NT2/D1 (cell line): ENCODE measurements around the gene PKIG.

ENCODE experiments used
- SUZ12 ChIP-seq: IDR thresholded peaks from 2 replicates; pipeline ENCODE4 v1.6.1; 2011; ENCODE audit not compliant: insufficient read length, insufficient read depth; ENCODE audit errors: extremely low read depth
- ZNF274 ChIP-seq: IDR thresholded peaks from 2 replicates; pipeline ENCODE4 v1.6.1; 2011; ENCODE audit warnings: mild to moderate bottlenecking, low read depth, low read length

DNA sequence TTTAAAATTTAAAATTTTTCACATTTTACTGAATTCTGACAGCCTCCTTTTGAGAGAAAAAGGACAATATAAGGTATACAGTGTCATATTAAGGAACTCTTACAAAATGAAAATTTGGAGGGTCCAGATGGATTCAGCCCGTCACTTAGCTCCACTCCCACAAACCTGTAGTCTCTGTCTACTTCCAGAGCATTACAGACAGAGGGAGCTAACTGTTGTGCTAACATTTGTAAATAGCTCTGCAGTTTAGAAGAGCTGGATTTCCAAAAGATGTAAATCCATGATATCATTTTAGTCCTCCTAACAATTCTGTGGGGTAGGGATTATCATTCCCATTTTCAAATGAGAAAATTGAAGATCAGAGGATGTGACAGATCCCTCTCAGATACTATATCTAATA is 44.4 kb upstream of the PKIG start:
- TF ChIP-seq ZNF274 (no peak), SUZ12 (no peak)
